ENCODE results near the gene CTSW.

- TF ChIP-seq CTCF (IDR thresholded peaks at IDR 0.05) (no peak), EZH2 (IDR thresholded peaks at IDR 0.05; ENCODE audit: borderline replicate concordance, insufficient read depth, low read depth, low read length, poor library complexity, severe bottlenecking) (no peak)
Observed at GRCh38 chr11:65870307-65870658, 9.4 kb upstream of the CTSW start.

Data from B cell (primary cell).